NCI-H1694 (cell line): Measurements from ENCODE around the gene NRP1.

ENCODE experiments used
- DNase-seq: peaks from one replicate; lab custom pipeline; 2025; lab: John Stamatoyannopoulos, UW

Gene NRP1

DNA sequence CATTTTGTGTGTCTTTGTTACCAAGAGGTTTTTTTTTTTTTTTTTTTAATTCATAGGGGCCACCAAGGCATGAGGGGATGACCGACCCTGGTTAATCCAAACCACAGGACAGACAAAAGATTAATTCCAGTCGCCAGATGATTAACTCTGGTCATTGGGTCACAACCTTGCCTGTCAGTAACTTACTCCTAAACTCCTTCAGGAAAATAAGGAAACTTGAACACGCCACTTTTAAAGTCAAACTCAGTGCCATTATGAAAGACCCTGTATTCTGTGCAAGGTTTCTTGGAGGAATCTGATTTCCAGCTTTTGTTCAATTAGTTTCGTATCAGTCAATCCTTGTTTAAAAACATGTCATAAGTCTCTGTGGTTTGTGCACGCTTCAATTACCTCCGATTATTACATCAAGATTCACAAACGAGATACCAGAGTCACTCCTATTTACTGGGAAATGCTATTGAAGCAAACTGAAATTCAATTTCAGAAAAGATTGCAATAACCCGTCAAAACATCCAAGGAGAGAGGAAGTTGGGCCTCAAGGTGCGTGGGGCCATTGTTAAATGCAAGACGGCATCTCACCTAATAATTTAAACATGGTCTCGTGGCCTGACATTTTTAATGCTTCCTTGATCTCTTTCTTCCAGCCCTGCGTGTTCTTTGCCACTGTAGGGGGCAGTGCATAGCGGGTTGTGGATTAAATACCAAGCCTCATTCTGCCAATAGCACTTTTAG lies 44.0 kb downstream of the NRP1 start:
- DNase-seq: no peak

DNA sequence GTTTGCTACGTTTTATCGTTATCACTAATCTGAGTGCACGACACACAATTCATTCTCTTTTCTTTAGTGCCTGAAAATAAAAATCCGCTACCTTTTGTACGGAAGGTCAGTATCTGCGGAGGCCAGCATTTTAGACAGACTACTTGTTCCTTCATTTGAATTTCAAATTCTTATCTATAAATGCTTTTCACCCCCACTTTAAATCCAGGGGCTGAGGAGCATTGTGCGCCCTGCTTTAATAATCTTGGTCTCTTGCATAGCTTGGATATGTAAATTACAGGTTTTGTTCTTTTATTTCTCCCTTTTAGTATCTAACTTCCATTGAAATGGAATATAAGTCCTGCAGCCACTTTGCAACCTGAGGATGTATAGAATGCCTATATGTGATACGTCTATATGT lies 44.7 kb downstream of the NRP1 start:
- no peak for DNase-seq

DNA sequence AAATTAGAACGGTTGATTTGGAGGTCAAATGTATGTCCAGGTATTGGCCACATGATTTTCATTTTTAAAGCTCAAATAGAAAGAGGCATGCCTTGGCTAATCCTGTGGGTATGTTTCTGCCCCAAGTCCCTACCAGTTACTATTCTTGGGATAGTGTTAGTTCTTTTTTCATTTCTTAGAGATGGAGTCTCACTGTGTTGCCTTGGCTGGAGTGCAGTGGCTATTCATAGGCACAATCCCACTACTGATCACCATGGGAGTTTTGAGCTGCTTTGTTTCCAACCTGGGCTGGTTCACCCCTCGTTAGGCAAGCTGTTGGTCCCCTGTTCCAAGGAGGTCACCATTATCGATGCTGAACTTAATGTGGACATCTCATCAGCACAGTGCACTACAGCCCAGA lies 46.3 kb downstream of the NRP1 start:
- no peak for DNase-seq

DNA sequence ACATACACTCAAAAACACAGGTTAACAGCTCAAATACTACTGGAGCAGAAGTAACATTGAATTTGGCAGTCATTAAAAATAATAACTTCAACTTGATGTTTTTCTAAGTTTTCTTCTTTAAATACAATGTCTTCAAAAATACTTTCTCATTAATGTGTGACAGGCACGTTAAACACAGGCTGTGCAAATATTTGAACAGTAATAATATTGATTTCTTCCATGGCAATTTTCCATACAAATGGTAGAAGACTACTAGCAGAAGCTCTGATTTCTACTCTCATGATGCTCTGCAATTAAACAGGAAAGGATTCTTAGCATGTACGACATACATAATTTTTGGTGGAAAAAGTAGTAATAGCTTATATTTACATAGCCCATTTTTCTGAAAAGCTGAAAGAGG lies 47.4 kb downstream of the NRP1 start:
- DNase-seq: no peak

DNA sequence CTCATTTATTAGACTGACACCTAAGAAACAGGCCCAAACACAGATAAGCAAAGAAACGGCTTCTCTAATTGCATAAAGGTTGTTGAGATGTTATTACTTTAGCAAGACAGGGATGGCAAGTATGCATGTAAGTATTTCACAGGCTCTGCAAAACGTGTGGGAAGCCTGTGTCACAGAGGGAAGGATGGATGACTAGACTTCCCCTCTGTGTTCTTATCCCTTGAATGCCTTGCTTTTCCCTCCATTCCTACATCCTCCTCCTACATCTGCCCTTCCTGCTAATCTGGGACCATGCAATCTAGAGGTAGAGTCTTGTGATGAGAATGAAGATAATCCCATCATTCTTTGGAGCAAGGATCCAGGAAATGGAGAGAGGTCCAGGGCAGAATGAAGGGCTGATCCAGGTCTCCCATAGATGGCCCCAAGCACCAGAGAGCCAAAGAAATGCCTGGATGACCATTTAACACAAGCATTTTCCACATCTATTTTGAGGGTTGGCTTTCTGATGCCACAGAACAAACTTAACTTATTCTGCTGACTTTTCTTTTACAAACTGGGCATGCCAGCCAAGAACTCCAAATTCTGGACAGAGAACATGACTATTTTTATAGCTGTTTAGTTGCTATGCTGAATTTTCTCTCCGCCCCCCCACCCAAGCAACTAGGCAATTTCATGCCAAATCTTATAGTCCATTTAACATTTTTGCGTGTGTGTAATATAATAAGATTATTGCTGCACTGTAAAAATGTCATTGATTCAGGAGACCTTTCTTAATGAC lies 48.1 kb downstream of the NRP1 start:
- DNase-seq: no peak

DNA sequence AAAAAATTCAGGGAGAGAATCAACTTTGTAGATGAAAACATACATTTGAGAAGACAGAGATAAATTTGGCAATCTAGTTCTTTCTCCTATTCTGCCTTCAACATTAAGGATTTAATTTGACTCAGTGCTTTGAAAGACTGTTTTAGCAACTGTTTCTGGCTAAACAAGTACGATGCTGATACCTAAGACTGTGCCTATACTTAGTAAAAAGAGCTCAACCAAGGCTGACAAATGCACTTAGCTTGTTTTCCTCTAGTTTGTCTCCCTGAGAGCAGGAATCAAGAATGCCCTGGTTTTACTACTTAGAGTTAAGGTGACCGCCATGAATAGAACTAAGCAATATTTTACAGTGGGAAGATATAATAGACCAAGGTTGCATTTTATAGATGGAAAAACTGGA lies 49.5 kb downstream of the NRP1 start:
- DNase-seq: no peak

DNA sequence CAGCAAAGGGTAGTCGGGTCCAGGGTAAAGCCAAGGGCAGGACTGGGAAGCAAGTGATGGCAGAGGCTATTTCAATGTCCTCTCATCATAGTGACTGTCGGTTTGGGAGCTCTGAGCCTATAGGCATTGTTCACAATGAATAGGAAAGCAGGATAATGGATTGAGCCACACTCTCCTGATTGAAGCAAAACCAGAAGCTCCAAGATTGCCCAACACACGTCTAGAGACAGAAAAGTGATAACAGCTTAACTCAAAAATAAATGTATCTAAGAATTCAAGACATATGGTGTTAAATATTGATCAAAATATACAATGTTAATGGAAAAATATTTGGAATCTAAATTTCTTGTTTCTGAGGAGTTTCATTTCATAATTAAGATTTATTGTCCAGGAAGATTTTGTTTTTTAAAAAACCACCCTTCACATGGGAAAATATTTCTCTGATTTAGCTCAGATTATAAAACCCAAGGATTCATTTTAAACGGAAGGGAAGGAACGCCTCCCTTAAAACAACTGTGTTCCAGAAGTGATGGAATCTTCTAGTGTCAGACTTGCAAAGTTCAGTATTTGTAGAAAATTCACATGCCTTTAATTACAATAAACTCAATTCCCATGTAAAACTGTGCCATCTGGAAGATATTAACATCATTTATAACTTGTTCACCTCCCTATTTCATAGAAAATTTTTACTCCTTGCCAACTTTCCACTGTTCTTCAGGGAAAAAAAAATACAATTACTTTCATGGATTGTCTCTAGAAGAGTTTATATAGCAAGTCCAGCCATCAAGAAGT lies 54.5 kb downstream of the NRP1 start:
- DNase-seq: no peak

DNA sequence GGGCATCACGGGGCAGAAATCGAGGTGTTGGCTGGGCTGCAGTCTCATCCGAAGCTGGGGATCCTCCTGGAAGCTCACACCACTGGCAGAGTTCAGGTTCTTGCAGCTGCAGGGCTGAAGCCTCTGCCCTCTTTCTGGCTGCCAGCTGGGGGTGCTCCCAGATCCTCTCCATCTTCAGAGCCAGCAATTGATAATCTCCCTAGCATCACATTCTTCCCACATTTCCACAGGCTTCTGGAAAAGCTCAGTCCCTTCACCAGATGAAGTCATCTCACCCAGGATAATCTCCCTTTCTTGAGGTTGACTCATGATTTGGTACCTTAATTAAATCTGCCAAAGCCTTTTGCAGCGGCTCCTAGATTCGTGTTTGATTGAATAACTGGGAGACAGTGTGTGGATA lies 55.2 kb downstream of the NRP1 start:
- DNase-seq: no peak

DNA sequence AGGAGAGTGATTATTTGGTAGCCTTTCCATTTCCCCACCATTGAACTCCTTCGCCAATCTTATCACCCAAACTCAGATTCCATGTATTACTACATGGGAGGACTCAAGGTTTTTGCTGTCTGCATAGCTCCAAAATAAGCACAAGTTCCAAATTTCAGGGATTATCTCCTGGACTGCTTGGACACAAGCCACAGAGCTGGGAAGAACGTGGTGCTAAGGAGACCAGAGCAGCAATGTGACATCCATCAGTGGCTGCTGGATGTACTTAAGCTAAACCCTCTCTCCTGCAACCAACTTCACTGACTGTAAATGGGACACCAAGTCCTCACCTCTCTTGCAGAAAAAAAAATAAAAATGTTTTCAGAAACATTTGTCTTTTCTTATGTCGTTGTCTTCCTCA lies 56.3 kb downstream of the NRP1 start:
- DNase-seq: no peak

DNA sequence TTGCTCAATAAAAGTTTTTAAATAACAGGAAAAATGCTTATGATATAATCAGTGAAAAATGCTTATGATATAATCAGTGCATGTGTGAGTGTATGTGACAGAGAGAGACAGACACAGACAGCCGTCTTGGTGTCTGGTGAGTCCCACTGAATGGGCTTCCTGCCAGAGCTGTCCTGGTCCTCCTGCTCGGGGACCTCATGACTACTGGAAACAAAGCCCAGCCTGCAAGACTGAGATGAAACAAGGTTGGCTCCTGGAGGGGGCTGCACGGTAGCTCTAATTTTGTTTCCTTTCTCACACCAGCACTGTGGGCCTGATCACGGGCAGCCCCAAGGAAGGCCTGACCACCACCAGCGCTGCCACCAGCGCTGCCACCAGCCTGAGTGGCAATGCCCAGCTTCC lies 57.3 kb downstream of the NRP1 start:
- DNase-seq: peak; percentile 11

DNA sequence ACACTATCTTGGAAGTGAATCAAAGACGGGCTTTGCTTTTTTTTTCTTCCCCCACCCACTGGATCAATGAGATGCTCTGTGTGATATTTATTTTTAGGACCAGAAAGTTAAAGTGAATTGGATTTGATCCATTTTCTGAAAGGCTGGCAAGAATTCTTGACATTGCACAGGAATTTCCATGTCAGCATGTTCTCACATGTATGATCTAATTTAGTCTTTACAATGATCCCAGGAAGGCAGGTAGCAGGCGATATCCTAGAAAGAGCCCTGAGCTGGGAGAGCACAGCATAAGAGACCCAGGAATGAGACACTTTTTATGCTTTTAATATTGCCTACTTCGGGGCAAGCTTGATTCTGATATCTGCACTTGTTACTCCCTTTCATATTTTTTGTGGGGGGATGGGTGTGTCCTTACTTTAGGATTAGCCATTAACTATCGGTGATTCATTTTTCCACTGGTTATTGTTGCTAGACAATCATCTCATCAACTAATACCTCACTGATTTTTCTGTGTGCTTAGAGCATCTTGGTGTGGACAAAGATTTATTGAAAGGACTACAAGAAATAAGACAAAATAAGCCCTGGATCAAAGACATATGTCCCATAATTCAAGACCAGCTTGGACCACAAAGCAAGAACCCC lies 58.1 kb downstream of the NRP1 start:
- no peak for DNase-seq

DNA sequence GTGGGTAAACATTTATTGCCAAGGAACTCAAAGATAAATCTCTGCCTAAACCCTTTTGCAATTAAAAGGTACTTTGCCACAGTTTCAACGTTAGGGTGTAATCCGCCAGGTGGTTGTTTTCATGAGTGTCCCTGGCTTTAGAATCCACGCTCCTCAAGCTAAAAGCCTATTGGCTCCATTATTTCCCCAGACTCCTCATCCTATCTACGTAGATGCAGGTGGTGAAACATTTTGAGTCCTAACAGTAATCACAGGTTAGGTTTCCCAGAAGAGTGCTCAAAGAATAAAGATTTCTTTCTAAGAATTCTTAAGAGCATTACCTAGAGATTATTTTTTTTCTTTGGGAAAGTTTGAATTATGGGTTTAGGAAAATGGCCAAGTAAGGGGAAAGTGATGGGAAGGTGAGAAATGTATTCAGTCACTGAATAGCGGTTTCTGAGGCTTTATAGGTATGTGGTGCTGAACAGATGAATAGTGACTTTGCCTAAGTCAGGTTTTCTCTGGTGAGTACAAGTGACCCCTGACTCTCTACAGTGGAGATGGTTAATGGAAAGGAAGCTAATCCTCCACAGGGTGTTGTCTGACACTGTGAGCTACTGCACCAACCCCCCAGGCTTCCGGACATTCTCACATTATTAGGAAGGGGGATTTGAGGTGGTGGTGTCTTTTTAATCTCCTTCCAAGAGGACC lies 60.2 kb downstream of the NRP1 start:
- no peak for DNase-seq

DNA sequence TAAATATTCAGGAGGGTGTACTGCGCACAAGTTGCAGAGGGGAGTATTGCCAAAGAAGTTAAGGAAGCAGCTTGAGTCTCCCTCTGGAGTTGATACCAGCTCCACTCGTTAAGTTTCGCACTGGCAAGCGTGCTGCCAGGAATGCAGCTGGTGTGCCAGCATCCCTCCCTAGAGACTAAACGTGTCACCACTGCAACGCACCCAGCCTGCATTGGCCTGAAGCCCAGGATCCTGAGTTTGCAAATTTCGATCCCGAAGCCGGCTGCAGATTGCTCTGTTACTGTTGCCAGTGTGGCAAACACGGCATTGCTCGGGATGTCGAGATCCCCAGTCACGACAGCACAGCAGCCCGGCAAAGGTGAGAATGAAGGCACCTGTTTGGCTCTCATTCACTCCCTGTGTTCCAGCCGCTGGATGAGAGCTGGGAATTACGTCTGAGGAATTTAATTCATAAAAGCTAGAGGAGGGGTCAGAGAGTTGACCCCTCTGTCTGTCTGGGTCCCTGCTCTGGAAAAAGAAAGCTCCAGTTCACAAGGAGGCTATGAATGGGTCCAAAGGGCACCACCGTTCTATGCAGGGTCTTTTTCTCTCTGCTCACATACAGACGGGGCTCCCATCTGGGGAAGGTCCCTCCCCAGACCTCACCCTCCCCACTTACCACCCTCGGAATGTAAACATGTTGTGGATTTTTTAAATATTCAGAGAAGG lies 61.0 kb downstream of the NRP1 start:
- DNase-seq: peak; percentile 95

DNA sequence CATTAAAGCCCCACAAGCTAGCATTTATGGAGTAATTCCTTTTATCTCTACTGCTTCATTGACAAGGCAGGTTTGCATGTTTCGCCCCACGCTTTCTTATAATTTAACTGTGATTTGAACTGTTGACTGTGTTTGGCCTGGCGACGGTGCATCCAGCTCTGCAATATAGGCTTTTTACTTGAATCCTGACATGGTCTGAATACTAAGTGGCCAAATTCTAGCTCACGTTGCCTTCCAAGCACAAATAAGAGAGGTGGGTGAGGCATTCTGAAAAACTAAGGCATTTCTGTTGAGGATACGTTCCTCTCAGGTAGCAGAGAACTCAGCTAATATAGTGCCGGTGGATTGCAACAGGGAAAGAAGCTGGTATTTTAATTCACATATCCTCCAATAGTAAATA lies 61.8 kb downstream of the NRP1 start:
- DNase-seq: no peak

DNA sequence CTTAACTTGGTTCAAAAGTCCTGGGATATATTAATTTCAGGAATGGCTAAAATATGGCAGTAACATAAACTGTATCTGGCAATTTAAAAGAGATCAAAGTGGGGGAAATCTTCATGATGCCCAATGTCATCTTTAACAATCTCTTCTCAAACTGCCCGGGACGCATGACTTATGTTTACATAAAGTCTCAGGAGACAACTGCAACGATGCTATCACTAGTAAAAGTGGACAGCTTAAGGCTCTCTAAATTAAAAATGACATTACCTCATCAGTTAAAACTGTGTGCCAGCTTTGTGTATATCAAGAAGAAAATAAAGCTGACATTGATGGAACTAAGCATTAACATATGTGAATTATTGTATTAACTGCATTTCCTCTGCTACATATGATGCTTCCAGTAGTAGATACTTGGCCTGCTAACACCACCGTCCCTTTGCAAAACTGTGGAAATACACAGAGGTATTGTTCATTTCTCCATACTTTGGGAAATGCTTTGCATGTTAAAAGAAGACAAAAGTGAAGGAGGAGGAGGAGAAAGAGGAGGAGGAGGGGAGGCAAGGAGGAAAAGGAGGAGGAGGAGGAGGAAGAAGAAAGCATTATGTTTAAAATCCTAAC lies 62.4 kb downstream of the NRP1 start:
- no peak for DNase-seq

DNA sequence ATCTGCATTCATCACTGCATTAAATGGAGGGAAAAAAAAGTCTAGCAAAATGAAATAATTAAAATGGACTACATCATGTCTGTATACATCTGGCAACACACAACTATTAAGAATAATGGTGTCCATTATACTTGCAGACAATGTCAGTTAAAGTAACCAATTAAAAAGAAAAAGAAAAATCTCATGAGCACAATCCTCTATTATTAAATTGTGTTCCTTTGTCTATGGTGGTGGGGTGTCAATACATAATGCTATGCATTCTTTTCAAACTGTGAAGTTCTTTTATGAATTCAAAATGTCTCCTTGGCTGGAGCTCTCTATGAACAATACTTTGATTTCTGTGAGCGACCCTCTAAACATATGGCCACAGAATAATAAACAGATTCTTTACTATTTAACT lies 63.5 kb downstream of the NRP1 start:
- no peak for DNase-seq

DNA sequence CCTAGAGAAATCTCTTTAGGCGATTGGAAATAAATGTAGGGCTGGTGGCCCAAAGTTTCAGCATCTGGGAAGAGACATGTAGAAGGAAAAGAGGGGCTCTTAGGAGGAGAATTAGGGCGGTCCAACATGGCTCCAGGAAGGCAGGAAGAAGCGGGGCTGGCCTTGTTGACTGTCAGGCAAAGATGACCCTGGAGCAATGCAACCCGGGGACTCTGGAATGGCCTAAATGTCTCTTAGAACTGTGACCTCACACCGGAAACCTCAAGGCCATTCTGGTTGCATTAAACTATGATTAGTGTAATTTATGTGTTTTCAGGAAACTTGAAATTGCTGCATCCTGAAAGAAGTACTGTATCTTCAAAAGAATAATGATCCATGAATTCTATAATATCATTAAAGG lies 66.8 kb downstream of the NRP1 start:
- no peak for DNase-seq

DNA sequence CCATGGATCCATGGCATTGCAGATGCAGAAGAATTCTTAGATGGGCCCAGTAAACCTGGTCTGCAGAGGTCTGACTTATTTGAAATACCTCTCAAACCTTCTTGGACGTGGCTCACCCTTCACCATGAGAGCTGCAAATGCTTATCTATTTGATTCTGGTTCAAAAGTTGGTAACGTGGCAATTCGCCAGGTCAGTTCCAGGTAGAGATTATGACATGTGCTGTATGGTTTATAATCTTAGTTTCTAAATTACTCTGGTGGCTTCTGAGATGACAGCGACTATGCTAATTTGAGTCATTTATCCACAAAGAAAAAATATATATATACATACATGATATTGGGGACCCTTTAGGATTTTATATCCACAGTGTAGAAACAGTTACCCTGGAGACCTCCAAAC lies 68.8 kb downstream of the NRP1 start:
- DNase-seq: no peak

DNA sequence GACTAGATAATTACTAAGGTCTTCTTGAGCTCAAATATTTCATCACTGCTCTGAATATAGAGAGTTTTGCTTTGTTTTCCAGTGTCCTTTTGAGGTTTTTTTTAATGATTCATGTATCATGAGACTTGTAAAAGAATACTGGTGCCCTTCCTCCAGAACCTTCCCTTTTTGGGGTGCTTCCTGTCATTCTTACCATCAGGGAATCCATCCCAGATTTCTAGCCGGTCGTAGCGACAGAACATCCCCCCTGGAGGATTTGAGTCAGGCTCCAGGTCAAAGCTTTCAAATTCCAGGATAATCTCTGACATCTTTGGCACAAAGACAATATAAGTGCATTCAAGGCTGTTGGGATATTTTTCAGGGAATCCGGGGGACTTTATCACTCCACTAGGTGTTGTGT lies 71.0 kb downstream of the NRP1 start:
- DNase-seq: no peak

DNA sequence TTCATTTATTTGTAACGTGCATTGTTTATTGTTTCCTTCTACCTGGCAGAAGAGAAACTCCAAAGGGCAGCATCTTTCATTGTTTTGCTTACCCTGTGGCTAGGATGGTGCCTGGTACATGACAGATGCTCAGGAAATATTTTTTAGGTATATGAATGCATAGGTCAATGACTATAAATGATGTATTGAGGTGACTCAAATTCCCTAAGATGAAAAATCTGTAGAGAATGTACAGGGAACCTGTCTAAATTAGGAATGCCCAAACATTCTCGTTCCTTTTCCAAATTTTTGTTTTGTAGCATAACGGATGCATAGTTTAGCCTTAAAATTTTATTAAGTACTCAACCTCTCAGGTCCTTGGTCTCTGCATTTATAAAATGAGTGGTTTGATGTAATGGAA lies 71.6 kb downstream of the NRP1 start:
- no peak for DNase-seq
